OCI-LY3 (cell line): ENCODE data around the gene ZNF688.
"Not testable (repeated sequence)": the region's sequence is repeated elsewhere in the genome, so short reads cannot be mapped to it uniquely, and the experiment has no call there.

Experiments used
- H2AFZ ChIP-seq: fragments of 200-600, 300-600 bp; shearing (Covaris generic); 2 replicates; pipeline ENCODE4 v1.6.0; 2014; ENCODE audit warnings: antibody characterized with exemption, low read depth, low read length
- H3K27ac ChIP-seq: fragments of 200-600, 300-600 bp; sonication (generic); 2 replicates; pipeline ENCODE4 v1.5.1; 2014; ENCODE audit warnings: mild to moderate bottlenecking, low read length, moderate library complexity, mixed read lengths
- H3K27me3 ChIP-seq: fragments of 200-600, 300-600 bp; sonication (generic); 2 replicates; pipeline ENCODE4 v1.6.1; 2014; ENCODE audit warnings: low read depth, low read length, mixed read lengths
- H3K36me3 ChIP-seq: fragments of 200-600, 300-600 bp; sonication (generic); replicated peaks from 2 replicates; pipeline ENCODE3; 2014; ENCODE audit warnings: low read depth, low read length, mixed read lengths
- H3K4me1 ChIP-seq: fragments of 300-600, 200-600 bp; sonication (generic); 2 replicates; pipeline ENCODE4 v1.6.1; 2014; ENCODE audit warnings: low read length, mixed read lengths
- H3K4me2 ChIP-seq: fragments of 200-600, 300-600 bp; sonication (generic); 2 replicates; pipeline ENCODE4 v1.6.1; 2014; ENCODE audit warnings: low read length, mixed read lengths
- H3K4me3 ChIP-seq: fragments of 300-600, 200-600 bp; sonication (generic); 2 replicates; pipeline ENCODE4 v1.5.1; 2014; ENCODE audit warnings: antibody characterized with exemption, mild to moderate bottlenecking, low read length, moderate library complexity
- H3K79me2 ChIP-seq: fragments of 300-600, 200-600 bp; shearing (Covaris generic); 2 replicates; pipeline ENCODE4 v1.6.1; 2014; ENCODE audit warnings: mild to moderate bottlenecking, low read length, mixed read lengths
- H3K9ac ChIP-seq: fragments of 300-600, 200-600 bp; shearing (Covaris generic); 2 replicates; pipeline ENCODE4 v1.6.0; 2014; ENCODE audit warnings: mild to moderate bottlenecking, low read length, moderate library complexity
- H3K9me3 ChIP-seq: fragments of 200-600, 300-600 bp; shearing (Covaris generic); 2 replicates; pipeline ENCODE4 v1.6.1; 2014; ENCODE audit warnings: low read length, mixed read lengths; ENCODE audit not compliant: insufficient read depth
- H4K20me1 ChIP-seq: fragments of 200-600, 300-600 bp; sonication (generic); 2 replicates; pipeline ENCODE4 v1.6.1; 2016; ENCODE audit warnings: low read length, mixed read lengths; ENCODE audit not compliant: insufficient read depth
- CTCF ChIP-seq: fragments of 200-600, 300-600 bp; sonication (generic); IDR thresholded peaks from 2 replicates; pipeline ENCODE4 v1.5.1; 2014; ENCODE audit warnings: antibody characterized with exemption, low read length, low read depth
- EZH2phosphoT487 ChIP-seq: fragments of 200-600 bp; shearing (Covaris generic); IDR thresholded peaks from 2 replicates; pipeline ENCODE4 v1.6.1; 2018; ENCODE audit warnings: antibody characterized with exemption, mixed run types, low read depth

ZNF688 gene

GRCh38 chr16:30523768-30524574 is 47.5 kb downstream of the ZNF688 start:
- Histone ChIP-seq H3K4me1 (peaks cover 18% of the 10 kb centered on the region), H3K27ac (no peak overlapping the region), H3K9ac (no peak overlapping the region), H3K79me2 (no peaks in the 10 kb centered on the region; the same call in 1 of the 2 replicates), H3K4me3 (no peak overlapping the region), H3K27me3 (no peaks in the 10 kb centered on the region), H4K20me1 (no peaks in the 10 kb centered on the region), H3K4me2 (no peak overlapping the region), H3K36me3 (peaks cover 9% of the 10 kb centered on the region), H3K9me3 (no peaks in the 10 kb centered on the region), H2AFZ (no peak overlapping the region)
- TF ChIP-seq CTCF (no peak), EZH2phosphoT487 (no peak)

DNA sequence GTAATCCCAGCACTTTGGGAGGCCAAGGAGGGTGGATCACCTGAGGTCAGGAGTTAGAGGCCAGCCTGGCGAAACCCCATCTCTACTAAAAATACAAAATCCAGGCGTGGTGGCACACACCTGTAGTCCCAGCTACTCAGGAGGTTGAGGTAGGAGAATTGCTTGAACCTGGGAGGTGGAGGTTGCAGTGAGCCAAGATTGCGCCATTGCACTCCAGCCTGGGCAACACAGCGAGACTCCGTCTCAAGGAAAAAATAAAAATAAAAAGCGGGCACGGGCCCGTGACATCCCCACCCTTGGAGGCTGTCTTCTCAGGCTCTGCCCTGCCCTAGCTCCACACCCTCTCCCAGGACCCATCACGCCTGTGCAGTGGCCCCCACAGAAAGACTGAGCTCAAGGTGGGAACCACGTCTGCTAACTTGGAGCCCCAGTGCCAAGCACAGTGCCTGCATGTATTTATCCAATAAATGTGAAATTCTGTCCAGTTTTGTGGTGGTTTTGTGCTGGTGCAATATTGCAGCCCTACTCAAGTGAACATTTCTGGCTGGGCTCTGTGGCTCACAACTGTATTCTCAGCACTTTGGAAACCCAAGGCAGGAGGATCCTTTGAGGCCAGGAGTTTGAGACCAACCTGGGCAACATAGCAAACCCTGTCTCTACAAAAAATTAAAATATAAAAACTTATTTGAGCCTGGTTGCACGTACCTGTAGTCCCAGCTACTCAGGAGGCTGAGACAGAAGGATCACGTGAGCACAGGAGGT is 48.6 kb downstream of the ZNF688 start:
- not testable (repeated sequence) for H3K79me2 ChIP-seq, H3K4me1 ChIP-seq, H3K9ac ChIP-seq, H3K27ac ChIP-seq, H3K27me3 ChIP-seq, H2AFZ ChIP-seq, H4K20me1 ChIP-seq, H3K4me3 ChIP-seq, H3K36me3 ChIP-seq, H3K9me3 ChIP-seq, H3K4me2 ChIP-seq

- H3K27ac ChIP-seq, result no peak overlapping the region
Measured at GRCh38 chr16:30521873-30522641, 49.5 kb downstream of the ZNF688 start.

GRCh38 chr16:30521476-30521872 is 50.0 kb downstream of the ZNF688 start:
- H3K9me3 ChIP-seq, result no peaks in the 10 kb centered on the region
- no peak overlapping the region for H2AFZ ChIP-seq
- H3K27me3 ChIP-seq, result no peaks in the 10 kb centered on the region
- no peaks in the 10 kb centered on the region for H4K20me1 ChIP-seq
- no peak for TF ChIP-seq CTCF
- TF ChIP-seq EZH2phosphoT487, result no peak
- no peak overlapping the region for H3K4me2 ChIP-seq
- H3K4me1 ChIP-seq, result peaks cover 4% of the 10 kb centered on the region; the same call in 1 of the 2 replicates
- H3K79me2 ChIP-seq, result no peaks in the 10 kb centered on the region; the same call in 1 of the 2 replicates
- H3K36me3 ChIP-seq, result peaks cover 9% of the 10 kb centered on the region
- no peak overlapping the region for H3K9ac ChIP-seq
- no peak overlapping the region for H3K27ac ChIP-seq
- no peak overlapping the region for H3K4me3 ChIP-seq

More at GRCh38 chr16:30521873-30522641, 49.5 kb downstream of the ZNF688 start:
- H3K27me3 ChIP-seq, result no peaks in the 10 kb centered on the region
- H4K20me1 ChIP-seq, result no peaks in the 10 kb centered on the region
- TF ChIP-seq CTCF, result no peak
- peaks cover 4% of the 10 kb centered on the region; the same call in 1 of the 2 replicates for H3K4me1 ChIP-seq
- no peak overlapping the region for H3K4me2 ChIP-seq
- no peaks in the 10 kb centered on the region; the same call in 1 of the 2 replicates for H3K79me2 ChIP-seq
- no peaks in the 10 kb centered on the region for H3K9me3 ChIP-seq
- no peak overlapping the region for H2AFZ ChIP-seq
- H3K4me3 ChIP-seq, result no peak overlapping the region
- H3K9ac ChIP-seq, result no peak overlapping the region
- peaks cover 9% of the 10 kb centered on the region for H3K36me3 ChIP-seq
